GM12891 (cell line): ENCODE results near the gene SIN3A.

Experiments used
- POLR2A ChIP-seq: IDR thresholded peaks from 2 replicates; pipeline ENCODE4 v1.6.1; 2011; ENCODE audit warnings: low read depth, low read length, control low read depth
- POLR2AphosphoS5 ChIP-seq: IDR thresholded peaks from 2 replicates; pipeline ENCODE4 v1.6.1; 2011; ENCODE audit warnings: low read depth, low read length, control low read depth
- SPI1 ChIP-seq: IDR thresholded peaks from 2 replicates; pipeline ENCODE4 v1.6.1; 2011; ENCODE audit warnings: low read depth, low read length, control low read depth
- TAF1 ChIP-seq: IDR thresholded peaks from 2 replicates; pipeline ENCODE4 v1.6.1; 2011; ENCODE audit warnings: low read depth, low read length, control low read depth

DNA sequence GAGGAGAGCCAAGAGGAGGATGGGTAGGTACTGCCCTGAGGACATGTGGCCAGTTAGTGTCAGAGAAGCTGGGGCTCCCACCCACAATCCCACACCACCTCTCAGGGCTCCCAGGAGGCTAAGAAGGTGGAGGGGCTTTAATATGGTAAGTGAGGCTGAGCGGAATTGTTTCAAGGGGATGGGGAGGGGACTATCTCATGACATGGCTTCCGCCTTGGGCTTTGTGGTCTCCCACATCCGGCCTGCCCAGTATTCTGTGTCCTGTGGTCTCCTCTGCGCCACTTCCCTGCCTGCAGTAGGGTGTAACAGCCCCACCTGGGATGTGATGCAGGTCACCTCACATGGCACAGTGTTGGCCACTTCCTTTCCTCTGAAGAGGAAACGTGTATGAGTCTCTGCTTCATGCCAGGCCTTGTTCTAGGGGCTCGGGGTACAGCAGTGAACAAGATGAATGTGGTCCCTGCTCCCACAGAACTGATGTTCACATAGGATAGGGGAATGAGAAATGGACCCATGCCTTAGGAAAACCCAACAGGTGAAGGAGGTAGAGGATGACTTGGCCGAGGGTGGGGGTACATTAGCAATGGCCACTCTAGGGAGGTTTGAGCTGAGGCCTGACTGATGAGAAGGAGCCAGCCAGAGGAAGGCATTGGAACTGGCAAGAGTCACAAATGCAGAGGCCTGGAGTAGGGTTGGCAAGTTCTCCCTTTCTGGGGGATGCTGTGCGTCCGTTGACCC, 101.5 kb downstream of the SIN3A start:
- TF ChIP-seq POLR2A = no peak
- TF ChIP-seq TAF1 = no peak
- no peak; the same call in none of the 2 replicates for TF ChIP-seq POLR2AphosphoS5
- peak; percentile 77 for TF ChIP-seq SPI1
